Activated CD8-positive, alpha-beta memory T cell treated with anti-CD3 and anti-CD28 coated beads, Interleukin-2, amount 50 U/mL, for 24 hours (primary cell): ENCODE results near the gene KSR1.

Experiments
- DNase-seq: peaks from one replicate; pipeline ENCODE4 v3.0.0-alpha.2; 2020; ENCODE audit errors: extremely low read depth

KSR1 gene

GRCh38 chr17:27514595-27515413, 58.6 kb downstream of the KSR1 start:
- DNase-seq = no peak

- no peak for DNase-seq
These were observed 61.8 kb downstream of the KSR1 start for GRCh38 chr17:27518048-27518447.

GRCh38 chr17:27518545-27519521, 62.6 kb downstream of the KSR1 start:
- DNase-seq = no peak

DNA sequence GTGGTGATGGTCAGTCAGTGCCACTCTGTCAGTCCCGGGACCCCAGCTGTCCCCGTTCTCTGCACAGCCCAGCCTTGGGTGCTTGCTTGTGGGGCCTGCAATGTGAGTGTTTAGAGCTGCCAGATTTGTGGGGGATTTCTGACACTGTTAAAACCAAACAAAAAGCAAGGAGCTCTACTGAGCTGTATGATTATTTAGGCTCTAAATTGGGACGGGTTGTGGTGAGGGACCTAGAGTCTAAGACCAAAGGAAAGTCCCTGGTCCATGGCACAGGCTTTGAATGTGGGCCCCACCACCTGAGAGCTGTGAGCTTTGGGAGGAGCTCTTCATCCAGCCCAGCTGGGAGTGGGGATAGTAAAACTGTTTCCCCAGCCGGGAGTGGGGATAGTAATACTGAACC, 63.3 kb downstream of the KSR1 start:
- DNase-seq = no peak

GRCh38 chr17:27520491-27521185, 64.4 kb downstream of the KSR1 start:
- DNase-seq = no peak

DNA sequence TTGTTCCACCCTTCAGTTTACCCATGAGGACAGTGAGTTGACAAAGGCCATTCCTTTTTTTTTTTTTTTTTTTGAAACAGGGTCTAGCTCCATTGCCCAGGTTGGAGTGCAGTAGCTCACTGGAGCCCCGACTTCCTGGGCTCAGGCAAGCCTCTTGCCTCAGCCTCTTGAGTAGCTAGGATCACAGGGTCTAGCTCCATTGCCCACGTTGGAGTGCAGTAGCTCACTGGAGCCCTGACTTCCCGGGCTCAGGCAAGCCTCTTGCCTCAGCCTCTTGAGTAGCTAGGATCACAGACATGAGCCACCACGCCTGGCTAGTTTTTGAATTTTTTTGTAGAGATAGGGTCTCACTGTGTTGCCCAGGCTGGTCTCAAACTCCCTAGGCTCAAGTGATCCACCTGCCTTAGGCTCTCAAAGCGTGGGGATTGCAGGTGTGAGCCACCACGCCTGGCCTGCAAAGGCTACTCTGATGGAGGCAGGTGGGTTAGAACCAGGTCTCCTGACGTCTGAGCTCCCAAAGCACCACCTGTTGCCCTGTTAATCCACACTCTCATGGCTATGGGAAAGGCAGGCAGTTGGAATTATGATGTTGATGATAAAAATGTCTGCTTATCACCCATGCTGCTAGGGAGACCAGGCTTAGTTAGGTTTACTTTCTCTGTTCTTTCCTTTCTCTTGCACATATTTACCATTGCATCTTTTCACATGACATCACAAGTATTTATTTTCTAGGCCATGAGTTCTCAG, 65.2 kb downstream of the KSR1 start:
- DNase-seq = no peak

DNA sequence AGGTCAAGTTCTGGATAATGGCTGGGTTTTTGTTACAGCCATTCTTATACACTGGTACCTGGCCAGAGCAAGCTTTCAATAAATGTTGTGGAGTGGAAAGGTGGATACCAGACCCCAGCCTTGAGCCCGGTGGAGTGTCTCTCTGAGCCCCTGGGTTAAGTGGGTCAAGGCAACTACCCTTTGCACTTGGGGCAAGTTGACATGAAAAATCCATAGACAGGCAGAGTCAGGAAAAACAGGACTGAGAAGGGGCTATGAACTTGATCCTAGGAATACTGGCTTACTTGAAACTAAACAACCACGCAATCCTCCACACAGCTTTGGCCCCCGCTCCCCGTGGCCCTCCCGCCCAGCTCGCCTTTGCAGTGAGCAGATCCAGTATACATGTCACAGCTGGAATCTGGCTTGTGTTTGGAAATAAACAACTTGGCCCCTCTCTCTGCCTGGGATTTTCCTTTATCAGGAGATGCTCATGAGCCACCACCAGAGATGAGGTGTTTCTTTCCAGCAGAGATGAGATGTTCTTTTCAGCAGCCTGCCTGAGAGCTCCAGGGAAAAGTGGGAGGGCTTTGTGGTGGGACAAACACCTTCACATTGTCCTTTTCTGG, 65.9 kb downstream of the KSR1 start:
- no peak for DNase-seq

DNA sequence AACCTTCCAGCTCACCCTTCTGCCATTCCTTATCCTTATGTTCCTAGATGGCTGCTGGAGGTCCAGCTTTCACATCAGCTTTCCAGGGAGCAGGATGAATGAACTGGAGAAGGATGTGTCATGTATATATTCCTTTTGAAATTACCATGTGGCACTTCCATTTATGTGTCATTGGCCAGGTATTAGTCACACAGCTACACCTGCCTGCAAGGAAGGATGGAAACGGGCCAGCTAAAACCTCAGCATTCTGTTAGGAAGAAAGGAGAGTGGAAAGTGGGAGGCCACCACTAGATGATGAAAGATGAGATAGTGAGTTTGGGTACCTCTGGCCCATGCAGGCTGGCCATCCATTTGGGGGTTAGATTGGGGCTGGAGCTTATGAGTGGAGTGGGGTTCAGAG, 67.5 kb downstream of the KSR1 start:
- DNase-seq = no peak

- no peak for DNase-seq
These were observed 68.3 kb downstream of the KSR1 start for GRCh38 chr17:27524594-27524993.

DNA sequence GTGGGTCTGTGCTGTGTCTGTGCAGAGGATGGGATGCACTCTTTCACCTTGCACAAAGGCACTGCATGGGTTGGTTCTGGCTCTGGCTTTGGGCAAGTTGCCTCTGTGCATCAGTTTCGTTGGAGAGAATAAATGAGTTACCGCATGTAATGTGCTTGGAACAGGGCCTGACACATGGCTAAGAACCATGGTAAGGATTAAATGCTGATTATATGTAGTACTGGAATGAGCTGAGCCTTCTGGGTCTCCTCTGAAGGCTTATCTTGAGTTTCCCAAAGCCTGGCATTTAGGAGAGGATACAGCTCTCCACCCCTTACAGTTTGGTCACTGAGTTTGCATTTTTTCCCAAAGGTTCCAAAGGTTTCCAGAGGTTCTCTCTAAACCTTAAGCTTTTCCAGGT, 69.1 kb downstream of the KSR1 start:
- DNase-seq = no peak

- no peak for DNase-seq
These were observed 69.8 kb downstream of the KSR1 start for GRCh38 chr17:27525836-27526603.

GRCh38 chr17:27526604-27527002, 70.4 kb downstream of the KSR1 start:
- DNase-seq = peak; percentile 14

DNA sequence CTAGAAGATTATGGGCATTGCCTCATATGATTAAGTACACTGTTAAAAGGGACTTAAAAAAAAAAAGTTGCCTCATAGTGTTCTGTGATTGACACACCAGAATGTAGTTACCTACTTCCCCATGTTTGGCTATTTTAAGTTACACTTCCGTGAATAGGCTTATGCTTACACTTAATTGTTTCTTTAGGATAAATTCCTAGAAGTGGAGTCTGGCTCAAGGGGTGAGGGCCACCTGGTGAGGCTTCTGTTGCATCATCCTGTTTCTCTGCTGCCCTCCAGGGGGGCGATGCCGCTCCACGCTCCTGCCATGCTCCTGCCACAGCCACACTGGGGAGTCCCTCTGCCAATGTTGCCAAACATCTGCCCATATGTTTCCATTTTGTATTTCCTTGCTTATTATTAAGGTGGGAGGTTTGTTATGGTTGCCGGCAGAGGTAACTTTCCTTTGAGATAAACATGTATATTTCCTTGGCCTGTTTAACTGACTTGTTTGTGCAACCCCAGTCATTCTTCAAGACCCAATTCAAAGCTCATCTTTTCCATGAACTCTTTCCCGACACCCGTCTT, 73.1 kb downstream of the KSR1 start:
- no peak for DNase-seq

GRCh38 chr17:27530764-27531391, 74.6 kb downstream of the KSR1 start:
- DNase-seq = no peak

DNA sequence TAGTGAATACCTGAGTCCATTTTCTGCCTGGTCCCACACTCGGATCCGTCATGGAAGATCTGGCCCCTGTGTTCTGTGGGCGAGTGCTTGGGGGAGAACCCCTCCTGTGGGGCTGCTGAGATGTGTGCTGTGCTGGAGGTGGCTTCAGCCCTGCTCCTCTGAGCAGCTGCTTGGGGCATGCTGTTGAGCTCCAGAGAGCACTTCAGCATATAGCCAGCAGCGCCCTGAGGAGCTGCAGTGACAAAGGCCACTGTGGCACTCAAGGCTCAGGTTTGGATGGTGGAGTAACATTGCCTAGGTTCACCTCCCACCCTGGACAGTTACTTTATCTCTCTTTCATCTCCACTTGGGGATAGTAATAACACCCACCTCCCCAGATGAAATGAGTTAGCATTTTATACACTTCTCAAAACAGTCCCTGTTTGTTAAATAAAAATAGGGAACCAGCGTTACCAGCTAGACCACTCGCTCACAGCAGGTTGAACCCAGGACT, 75.3 kb downstream of the KSR1 start:
- DNase-seq = no peak

DNA sequence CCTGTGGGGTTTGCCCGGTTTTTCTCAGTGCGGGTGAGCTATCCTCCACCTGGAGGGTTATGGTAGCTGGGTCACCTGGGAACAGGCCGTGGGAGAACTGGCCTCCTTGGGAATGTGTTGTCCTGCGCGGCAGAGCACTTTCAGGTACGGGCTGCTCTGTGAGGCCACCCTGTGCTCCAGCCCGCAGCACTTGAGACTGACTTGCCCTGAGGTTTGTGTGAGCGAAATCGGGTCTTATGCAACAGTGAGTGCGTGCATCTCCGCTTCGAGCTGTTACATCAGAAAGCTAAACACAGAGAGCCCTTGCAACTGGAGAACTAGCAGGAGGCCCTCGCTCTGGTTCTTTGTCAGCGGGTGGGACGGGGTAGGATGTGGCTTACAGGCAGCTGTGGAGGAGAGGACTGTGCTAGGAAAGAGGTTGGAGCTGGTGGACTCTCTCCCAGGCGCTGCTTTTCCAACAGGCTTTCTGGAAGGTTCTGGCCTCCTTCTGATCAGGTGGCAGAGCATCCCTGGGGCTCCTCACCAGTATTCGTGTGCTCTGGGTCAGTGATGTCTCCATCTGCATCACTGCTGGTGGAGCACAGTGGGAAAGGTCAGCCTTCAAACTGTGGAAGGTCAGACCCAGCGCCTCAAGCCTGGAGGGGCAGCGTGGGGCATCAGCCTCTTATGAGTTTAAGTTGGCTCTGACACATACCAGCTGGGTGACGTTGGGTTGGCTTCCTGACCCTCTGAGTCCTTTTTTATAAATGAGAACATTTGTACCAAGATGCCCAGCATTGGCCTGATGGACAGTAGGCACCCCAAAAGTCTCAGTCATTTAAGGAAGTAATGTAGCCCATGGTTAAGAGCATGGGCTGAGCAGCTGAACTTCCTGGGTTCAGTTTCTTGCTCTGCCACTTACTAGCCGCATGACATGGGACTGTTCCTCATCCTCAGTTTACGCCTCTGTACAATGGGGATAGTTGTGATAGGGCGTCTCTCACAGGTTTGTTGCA, 76.3 kb downstream of the KSR1 start:
- DNase-seq = no peak

- DNase-seq = no peak
These were observed 77.9 kb downstream of the KSR1 start for GRCh38 chr17:27533874-27534815.
